AG04450 (cell line): Measurements from ENCODE around the gene LRRTM4. TPM values are rescaled to one million over a fixed set of nuclear protein-coding genes. Genes with fewer than 3 reads are reported as not detected.

Experiments
- CTCF ChIA-PET: fragments of 300-600, 350-600 bp; formaldehyde crosslinking; extraction: SDS; loops from one replicate; lab custom pipeline; 2022; ENCODE audit warnings: antibody characterized with exemption, inconsistent platforms; lab: Charles Lee
- POLR2A ChIA-PET: fragments of 350-600 bp; formaldehyde crosslinking; extraction: SDS; loops from one replicate; lab custom pipeline; 2021; ENCODE audit warnings: antibody characterized with exemption, inconsistent platforms; lab: Yijun Ruan, JAX
- DNase-seq: peaks from one replicate; pipeline ENCODE4 v3.0.0-alpha.2; 2011; ENCODE audit warnings: low read depth, low spot score
- H3K27ac ChIP-seq: one replicate; pipeline ENCODE4 v1.5.1; 2012; ENCODE audit warnings: low read depth, low read length, control low read depth
- H3K27me3 ChIP-seq: one replicate; pipeline ENCODE4 v1.6.0; 2012; ENCODE audit warnings: low read length; ENCODE audit not compliant: control insufficient read depth, insufficient read depth
- H3K4me3 ChIP-seq: 2 replicates; pipeline ENCODE4 v1.5.1; 2011; ENCODE audit warnings: mild to moderate bottlenecking, low read depth, low read length, control low read depth
- H3K9me3 ChIP-seq: 2 replicates; pipeline ENCODE4 v1.5.1; 2012; ENCODE audit warnings: low read length; ENCODE audit not compliant: control insufficient read depth, insufficient read depth
- polyA plus RNA-seq: library from polyadenylated mRNA; depleted of rRNA; stranded (reverse); fragments of >200 nt; gene quantifications from 2 replicates; pipeline ENCODE4 v1.2.3, GENCODE V29; 2011
- TF ChIP-seq, protein P1 (sequence below): IDR thresholded peaks from 2 replicates; pipeline ENCODE4 v1.5.1; 2011; ENCODE audit warnings: low read depth, low read length, control low read depth, inconsistent platforms

LRRTM4 gene
- polyA plus RNA-seq, 1 experiment = not detected

DNA sequence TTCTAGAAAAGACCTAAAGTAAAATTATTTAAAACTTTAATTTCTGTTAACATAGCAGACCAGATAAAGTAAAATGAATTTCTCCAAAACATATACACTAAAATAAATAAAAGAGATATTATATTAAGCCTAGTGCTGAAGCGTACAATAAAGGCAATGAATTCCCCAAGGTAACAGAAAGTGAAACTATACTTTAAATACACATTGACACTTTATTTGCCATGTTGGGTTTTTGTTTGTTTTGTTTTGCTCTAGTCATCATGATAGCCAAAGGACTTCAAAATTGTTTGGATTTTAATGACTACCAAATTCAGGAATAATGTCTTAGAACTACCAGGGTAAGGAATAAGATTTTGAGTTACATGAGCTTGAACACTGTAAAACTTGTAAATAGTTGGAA, 413.3 kb downstream of the LRRTM4 start:
- Histone ChIP-seq H3K27ac (no peak overlapping the region), H3K9me3 (no peaks in the 10 kb centered on the region), H3K4me3 (no peak overlapping the region), H3K27me3 (no peaks in the 10 kb centered on the region)
- TF ChIP-seq, protein P1, sequence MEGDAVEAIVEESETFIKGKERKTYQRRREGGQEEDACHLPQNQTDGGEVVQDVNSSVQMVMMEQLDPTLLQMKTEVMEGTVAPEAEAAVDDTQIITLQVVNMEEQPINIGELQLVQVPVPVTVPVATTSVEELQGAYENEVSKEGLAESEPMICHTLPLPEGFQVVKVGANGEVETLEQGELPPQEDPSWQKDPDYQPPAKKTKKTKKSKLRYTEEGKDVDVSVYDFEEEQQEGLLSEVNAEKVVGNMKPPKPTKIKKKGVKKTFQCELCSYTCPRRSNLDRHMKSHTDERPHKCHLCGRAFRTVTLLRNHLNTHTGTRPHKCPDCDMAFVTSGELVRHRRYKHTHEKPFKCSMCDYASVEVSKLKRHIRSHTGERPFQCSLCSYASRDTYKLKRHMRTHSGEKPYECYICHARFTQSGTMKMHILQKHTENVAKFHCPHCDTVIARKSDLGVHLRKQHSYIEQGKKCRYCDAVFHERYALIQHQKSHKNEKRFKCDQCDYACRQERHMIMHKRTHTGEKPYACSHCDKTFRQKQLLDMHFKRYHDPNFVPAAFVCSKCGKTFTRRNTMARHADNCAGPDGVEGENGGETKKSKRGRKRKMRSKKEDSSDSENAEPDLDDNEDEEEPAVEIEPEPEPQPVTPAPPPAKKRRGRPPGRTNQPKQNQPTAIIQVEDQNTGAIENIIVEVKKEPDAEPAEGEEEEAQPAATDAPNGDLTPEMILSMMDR = no peak
- no peak for DNase-seq
- ChIA-PET CTCF (no interaction called here), POLR2A (no interaction called here)

DNA sequence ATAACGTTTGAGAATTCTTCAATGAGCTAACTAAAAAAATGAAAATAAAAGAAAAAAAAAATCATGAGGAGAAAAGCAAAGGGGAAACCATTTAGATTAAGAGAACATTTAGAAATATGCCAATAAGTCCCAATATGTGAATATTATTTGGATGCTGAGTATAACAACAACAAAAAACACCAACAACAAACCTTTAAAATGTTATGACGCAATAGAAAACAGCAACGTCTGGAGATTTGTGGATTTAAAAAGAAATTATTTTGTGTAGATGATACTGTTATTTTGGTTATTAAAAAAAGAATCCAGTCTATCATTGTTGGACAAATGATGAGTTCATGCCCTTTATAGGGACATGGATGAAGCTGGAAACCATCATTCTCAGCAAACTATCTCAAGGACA, 417.2 kb downstream of the LRRTM4 start:
- POLR2A ChIA-PET = no interaction called here
- Histone ChIP-seq H3K9me3 (no peaks in the 10 kb centered on the region), H3K27me3 (no peaks in the 10 kb centered on the region), H3K4me3 (no peak overlapping the region), H3K27ac (no peak overlapping the region)
- TF ChIP-seq, protein P1 = no peak
- CTCF ChIA-PET = interaction anchor here (0.6 kb wide), 1 partner anchor 1051 kb away, joined by 3 read pairs; no protein-coding TSS in a partner anchor
- no peak for DNase-seq

DNA sequence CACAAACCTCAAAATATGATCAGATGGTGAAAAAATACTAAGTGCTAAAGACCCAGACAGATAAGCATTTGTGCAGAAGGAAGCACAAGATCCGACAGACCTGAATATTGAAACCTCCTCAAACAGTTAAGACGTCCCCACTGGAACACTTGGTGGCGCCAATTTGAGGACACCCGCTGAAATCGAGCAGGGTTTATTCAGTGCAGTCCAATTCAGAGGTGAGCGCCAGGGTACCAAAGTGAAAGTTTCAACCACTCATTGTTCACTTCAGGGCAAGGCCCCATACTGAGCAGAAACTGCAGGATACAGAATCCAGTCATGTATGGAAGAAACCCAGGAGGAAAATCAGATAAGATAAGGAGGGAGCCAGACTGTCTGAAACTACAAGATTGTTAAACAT, 417.6 kb downstream of the LRRTM4 start:
- no peak for DNase-seq
- CTCF ChIA-PET = interaction anchor here (0.6 kb wide), 1 partner anchor 1050 kb away, joined by 3 read pairs; no protein-coding TSS in a partner anchor
- TF ChIP-seq, protein P1 = no peak
- POLR2A ChIA-PET = no interaction called here
- no peaks in the 10 kb centered on the region for H3K27me3 ChIP-seq
- H3K4me3 ChIP-seq = no peak overlapping the region
- no peaks in the 10 kb centered on the region for H3K9me3 ChIP-seq
- H3K27ac ChIP-seq = no peak overlapping the region

DNA sequence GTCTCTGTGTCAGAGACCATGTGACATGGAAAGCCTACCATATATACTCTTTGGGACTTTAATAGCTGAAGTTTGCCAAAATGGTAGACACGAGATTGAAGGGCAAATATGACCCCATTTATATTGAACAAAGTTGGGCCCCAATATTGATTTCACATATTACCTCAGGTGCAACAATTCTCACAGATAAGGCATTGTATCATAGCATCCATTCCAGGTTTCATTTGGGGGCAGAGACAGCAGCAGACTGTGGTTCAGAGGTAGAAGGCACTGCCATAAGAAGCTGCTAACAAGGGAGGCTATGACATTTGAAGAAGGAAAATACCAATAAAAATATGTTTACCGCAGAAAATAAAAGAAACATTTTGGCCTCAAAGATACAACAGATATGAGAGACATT, 419.2 kb downstream of the LRRTM4 start:
- POLR2A ChIA-PET = no interaction called here
- TF ChIP-seq, protein P1 = no peak
- H3K27ac ChIP-seq = no peak overlapping the region
- H3K27me3 ChIP-seq = no peaks in the 10 kb centered on the region
- H3K9me3 ChIP-seq = no peaks in the 10 kb centered on the region
- CTCF ChIA-PET = no interaction called here
- no peak overlapping the region for H3K4me3 ChIP-seq
- DNase-seq = no peak

DNA sequence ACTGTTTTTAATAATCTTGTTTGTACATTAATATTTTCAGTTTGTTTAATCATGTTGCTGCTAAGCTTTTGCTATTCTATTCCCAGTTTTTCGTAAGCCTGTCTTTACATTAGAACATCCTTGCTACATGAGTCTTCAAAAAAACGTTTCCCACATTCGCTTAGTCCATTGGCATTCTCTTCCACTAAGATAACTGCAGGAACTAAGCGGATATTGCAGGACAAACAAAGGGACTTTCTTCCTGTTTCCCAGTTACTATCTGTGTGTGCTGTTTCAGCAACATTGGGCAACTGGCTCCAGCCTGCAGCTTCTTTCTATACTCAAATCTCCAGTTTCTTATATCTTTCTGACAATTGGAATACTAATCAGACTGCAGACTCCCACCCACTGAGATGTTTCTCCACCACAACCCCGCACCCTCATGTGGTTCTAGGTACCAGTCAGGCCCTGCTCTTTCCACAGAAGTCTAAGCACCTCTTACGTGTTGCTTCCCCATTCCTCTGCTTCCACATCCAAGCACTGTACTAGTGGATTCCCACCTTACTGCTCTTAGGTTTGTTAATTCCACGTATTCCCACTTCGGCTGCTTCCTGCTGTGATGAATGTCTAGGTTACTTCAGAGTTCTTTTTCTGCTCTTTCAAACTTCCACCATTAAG, 420.3 kb downstream of the LRRTM4 start:
- TF ChIP-seq, protein P1 = no peak

More for the DNA sequence above, 420.3 kb downstream of the LRRTM4 start:
- DNase-seq = no peak
- no peak overlapping the region for H3K27ac ChIP-seq
- CTCF ChIA-PET = no interaction called here
- no peaks in the 10 kb centered on the region for H3K9me3 ChIP-seq
- no peaks in the 10 kb centered on the region for H3K27me3 ChIP-seq
- no peak overlapping the region for H3K4me3 ChIP-seq
- POLR2A ChIA-PET = no interaction called here
